Keratinocyte (primary cell): ENCODE measurements around the gene NBEAL2.

ENCODE experiments used
- EZH2 ChIP-seq: IDR thresholded peaks from one replicate; pipeline ENCODE4 v1.6.1; 2012; ENCODE audit warnings: inconsistent platforms, mild to moderate bottlenecking, low read length, moderate library complexity
- TF ChIP-seq, protein P1 (sequence below), 3 experiments: IDR thresholded peaks in 1 of 3; conservative IDR thresholded peaks in 1 of 3; optimal IDR thresholded peaks in 1 of 3; 2 replicates in 2 of 3; 3 replicates in 1 of 3; pipeline versions ENCODE3 to v1.5.1; 2011; ENCODE audit warnings: low read length in 3 of 3, mild to moderate bottlenecking in 3 of 3, moderate library complexity in 2 of 3, control low read depth in 1 of 3, inconsistent platforms in 1 of 3; ENCODE audit not compliant: insufficient read depth in 2 of 3; ENCODE audit errors: extremely low read depth in 1 of 3

DNA sequence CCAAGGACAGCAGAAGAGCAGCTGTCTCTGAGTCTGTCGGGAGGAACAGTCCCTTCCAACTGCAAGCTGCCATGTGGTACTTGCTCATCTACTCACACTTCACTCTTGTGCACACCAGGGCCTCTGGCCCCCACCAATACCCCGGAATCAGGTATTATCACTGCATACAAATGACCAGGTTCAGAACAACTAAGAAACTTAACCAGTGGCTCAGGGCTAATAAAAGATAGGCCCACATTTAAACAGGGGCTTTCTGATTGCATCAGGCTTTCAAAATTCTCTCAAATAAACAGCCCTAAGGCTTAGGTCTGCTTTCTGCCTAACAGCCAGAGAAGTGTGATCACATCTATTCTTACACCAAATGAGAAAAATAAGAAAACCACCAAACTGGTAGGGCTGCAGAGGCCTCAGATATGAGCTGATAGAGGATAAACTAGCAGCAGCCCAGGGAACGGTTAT, 23.6 kb upstream of the NBEAL2 start:
- TF ChIP-seq, protein P1, sequence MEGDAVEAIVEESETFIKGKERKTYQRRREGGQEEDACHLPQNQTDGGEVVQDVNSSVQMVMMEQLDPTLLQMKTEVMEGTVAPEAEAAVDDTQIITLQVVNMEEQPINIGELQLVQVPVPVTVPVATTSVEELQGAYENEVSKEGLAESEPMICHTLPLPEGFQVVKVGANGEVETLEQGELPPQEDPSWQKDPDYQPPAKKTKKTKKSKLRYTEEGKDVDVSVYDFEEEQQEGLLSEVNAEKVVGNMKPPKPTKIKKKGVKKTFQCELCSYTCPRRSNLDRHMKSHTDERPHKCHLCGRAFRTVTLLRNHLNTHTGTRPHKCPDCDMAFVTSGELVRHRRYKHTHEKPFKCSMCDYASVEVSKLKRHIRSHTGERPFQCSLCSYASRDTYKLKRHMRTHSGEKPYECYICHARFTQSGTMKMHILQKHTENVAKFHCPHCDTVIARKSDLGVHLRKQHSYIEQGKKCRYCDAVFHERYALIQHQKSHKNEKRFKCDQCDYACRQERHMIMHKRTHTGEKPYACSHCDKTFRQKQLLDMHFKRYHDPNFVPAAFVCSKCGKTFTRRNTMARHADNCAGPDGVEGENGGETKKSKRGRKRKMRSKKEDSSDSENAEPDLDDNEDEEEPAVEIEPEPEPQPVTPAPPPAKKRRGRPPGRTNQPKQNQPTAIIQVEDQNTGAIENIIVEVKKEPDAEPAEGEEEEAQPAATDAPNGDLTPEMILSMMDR (optimal IDR thresholded peaks at IDR 0.05 in 1 of 3, IDR thresholded peaks at IDR 0.05 in 1 of 3, conservative IDR thresholded peaks at IDR 0.05 in 1 of 3; ENCODE audit: extremely low read depth in 1 of 3, insufficient read depth in 2 of 3, low read length in 3 of 3): no peak
- TF ChIP-seq EZH2: no peak
